ENCODE results near the gene MED9. TPM values are rescaled to one million over a fixed set of nuclear protein-coding genes. Genes with fewer than 3 reads are reported as not detected.
A peak's percentile ranks its signal among the peaks of the same experiment; 100 is the strongest.

The MED9 gene
- total and polyA plus RNA-seq, 12 donors = 8.2 to 41.2 (median 18.4) TPM

DNA sequence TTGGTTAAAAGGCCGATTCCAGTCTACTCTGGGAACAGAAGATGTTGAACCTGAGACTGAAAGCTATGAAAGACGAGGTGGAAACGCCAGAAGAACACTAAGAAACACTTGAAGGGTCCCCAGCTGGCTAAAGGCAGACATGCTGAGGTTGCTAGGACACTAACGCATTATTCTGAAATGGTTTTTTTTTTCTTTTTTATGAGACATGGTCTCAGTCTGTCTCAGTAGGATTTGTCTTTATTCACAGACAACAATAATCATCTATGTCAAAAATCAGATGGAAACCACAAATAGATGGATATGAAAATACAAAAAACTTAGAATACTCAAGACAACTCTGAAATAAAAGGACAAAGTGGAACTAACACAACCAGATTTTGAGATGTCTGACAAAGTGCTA is 54.4 kb downstream of the MED9 start:
- peaks cover 4 to 14% of the 10 kb centered on the region in 2 donors for H3K4me1 ChIP-seq (replicated peaks in 1 of 2)
- H3K27me3 ChIP-seq = no peaks in the 10 kb centered on the region
- H3K4me3 ChIP-seq = no peak overlapping the region
- no peak overlapping the region for H3K27ac ChIP-seq
- intact Hi-C loops (cut with DNase I) = no loop called here
- no peak for TF ChIP-seq POLR2A (IDR thresholded peaks at IDR 0.05)
- TF ChIP-seq, protein P1, sequence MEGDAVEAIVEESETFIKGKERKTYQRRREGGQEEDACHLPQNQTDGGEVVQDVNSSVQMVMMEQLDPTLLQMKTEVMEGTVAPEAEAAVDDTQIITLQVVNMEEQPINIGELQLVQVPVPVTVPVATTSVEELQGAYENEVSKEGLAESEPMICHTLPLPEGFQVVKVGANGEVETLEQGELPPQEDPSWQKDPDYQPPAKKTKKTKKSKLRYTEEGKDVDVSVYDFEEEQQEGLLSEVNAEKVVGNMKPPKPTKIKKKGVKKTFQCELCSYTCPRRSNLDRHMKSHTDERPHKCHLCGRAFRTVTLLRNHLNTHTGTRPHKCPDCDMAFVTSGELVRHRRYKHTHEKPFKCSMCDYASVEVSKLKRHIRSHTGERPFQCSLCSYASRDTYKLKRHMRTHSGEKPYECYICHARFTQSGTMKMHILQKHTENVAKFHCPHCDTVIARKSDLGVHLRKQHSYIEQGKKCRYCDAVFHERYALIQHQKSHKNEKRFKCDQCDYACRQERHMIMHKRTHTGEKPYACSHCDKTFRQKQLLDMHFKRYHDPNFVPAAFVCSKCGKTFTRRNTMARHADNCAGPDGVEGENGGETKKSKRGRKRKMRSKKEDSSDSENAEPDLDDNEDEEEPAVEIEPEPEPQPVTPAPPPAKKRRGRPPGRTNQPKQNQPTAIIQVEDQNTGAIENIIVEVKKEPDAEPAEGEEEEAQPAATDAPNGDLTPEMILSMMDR (IDR thresholded peaks at IDR 0.05) = no peak
- DNase-seq = no peak
- no peaks in the 10 kb centered on the region for H3K9me3 ChIP-seq (replicated peaks in 1 of 3)
- WGBS, 4 donors = 85 to 93% (median 89%) methylated on average over 4 of the region's 4 CpGs
- no peaks in the 10 kb centered on the region for H3K36me3 ChIP-seq (replicated peaks in 1 of 2)

DNA sequence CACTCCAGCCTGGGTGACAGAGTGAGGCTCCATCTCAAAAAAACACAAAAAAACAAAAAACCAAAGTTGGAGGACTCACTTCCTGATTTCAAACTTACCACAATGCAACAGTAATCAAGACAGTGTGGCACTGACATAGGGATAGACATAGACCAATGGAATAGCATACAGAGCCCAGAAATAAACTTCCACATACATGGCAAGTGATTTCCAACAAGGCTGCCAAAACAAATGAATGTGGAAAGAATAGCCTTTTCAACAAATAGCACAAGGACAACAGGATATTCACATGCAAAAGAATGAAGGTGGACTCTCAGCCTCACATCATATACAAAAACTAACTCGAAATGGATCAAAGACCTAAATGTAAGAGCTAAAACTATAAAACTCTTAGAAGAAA is 56.2 kb downstream of the MED9 start:
- H3K4me1 ChIP-seq (replicated peaks in 1 of 2) = peaks cover 0 to 12% of the 10 kb centered on the region in 2 donors
- no peaks in the 10 kb centered on the region for H3K9me3 ChIP-seq (replicated peaks in 1 of 3)
- 88 to 96% (median 89%) methylated on average over 1 of the region's 1 CpG for WGBS, 4 donors
- intact Hi-C loops (cut with DNase I) = no loop called here
- no peaks in the 10 kb centered on the region for H3K36me3 ChIP-seq (replicated peaks in 1 of 2)
- no peak for TF ChIP-seq POLR2A (IDR thresholded peaks at IDR 0.05)
- TF ChIP-seq, protein P1 (IDR thresholded peaks at IDR 0.05) = no peak
- no peak overlapping the region for H3K27ac ChIP-seq
- no peak overlapping the region for H3K4me3 ChIP-seq
- no peak for DNase-seq
- no peaks in the 10 kb centered on the region for H3K27me3 ChIP-seq

DNA sequence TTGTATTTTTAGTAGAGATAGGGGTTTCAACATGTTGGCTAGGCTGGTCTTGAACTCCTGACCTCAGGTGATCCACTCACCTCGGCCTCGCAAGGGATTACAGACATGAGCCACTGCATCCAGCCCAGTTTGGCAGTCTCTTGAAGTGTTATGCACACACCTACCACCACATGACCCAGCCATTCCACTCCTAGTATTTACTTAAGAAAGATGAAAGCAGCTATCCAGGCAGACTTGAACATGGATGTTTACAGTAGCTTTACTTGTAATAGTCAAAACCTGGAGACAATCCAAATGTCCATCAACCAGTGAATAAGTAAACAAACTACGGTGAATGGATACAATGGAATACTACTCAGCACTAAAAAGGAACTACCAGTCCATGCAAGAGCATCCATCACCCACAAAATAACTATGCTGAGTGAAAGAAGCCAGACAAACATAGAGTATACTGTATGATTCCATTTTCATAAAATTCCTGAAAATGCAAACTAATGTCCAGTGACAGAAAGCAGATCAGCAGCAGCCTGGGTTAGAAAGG is 57.2 kb downstream of the MED9 start:
- Histone ChIP-seq H3K4me1 (replicated peaks in 1 of 2) (peaks cover 0 to 13% of the 10 kb centered on the region in 2 donors), H3K4me3 (no peak overlapping the region), H3K27ac (no peak overlapping the region), H3K9me3 (replicated peaks in 1 of 3) (no peaks in the 10 kb centered on the region), H3K36me3 (replicated peaks in 1 of 2) (no peaks in the 10 kb centered on the region), H3K27me3 (no peaks in the 10 kb centered on the region)
- intact Hi-C loops (cut with DNase I) = no loop called here
- WGBS, 4 donors = 94 to 100% (median 96%) methylated on average over 3 of the region's 3 CpGs
- no peak for DNase-seq
- TF ChIP-seq, protein P1 (IDR thresholded peaks at IDR 0.05) = no peak
- no peak for TF ChIP-seq POLR2A (IDR thresholded peaks at IDR 0.05)

DNA sequence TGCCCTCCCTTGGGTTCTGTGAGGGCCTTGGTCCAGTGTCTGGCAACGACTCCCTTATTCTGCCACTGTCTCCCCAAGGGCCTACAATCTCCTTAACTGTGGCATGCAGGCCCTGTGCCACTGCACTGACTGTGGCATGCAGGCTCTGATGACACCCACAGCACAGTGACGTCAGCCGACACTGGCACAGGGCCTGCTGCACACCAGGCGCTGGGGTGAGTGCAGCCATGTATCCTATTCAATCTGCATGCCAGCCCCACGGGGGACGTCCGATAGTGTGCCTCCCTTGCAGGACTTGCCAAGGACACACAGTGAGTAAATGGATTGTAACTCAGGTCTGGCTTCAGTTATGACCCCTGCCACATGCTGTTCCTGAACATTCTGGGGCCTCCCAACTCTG is 59.2 kb downstream of the MED9 start:
- peak; percentile 91 to 95 (median 95) for DNase-seq
- 47 to 60% (median 50%) methylated on average over 1 to 7 of the region's 7 CpGs for WGBS, 4 donors
- H3K27me3 ChIP-seq = no peaks in the 10 kb centered on the region
- intact Hi-C loops (cut with DNase I) = no loop called here
- TF ChIP-seq POLR2A (IDR thresholded peaks at IDR 0.05) = no peak
- peak overlapping the region in 3 of 5 donors; percentile 30 to 81 (median 80) for H3K27ac ChIP-seq
- peaks cover 0 to 21% of the 10 kb centered on the region in 2 donors for H3K4me1 ChIP-seq (replicated peaks in 1 of 2)
- H3K9me3 ChIP-seq (replicated peaks in 1 of 3) = no peaks in the 10 kb centered on the region
- H3K36me3 ChIP-seq (replicated peaks in 1 of 2) = no peaks in the 10 kb centered on the region
- no peak overlapping the region for H3K4me3 ChIP-seq

DNA sequence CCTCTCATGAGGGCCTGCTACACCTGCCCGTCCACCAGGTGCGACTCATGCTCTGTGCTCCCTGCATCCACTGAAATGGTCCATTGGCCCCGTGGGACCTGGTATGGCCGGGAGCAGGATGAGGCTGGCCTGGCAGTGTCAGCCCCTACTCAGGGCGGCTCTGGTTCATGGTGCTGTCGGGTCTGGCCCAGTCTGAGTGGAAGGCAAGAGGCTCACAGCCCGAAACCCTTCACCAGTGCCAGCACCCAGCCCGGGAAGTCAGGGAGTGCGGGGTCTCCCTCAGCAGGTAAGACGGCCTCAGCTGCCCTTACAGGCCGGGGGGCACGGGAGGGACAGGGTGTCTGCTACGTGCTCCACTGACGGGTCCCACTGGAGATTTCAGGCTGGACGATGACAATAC is 59.9 kb downstream of the MED9 start:
- TF ChIP-seq POLR2A (IDR thresholded peaks at IDR 0.05) = no peak
- TF ChIP-seq, protein P1 (IDR thresholded peaks at IDR 0.05) = no peak
- H3K9me3 ChIP-seq (replicated peaks in 1 of 3) = no peaks in the 10 kb centered on the region
- 96 to 97% (median 96%) methylated on average over 5 to 15 of the region's 15 CpGs for WGBS, 4 donors
- no peak for DNase-seq
- no peaks in the 10 kb centered on the region for H3K27me3 ChIP-seq
- peak overlapping the region in 2 of 5 donors; percentile 80 to 81 for H3K27ac ChIP-seq
- intact Hi-C loops (cut with DNase I) = no loop called here
- no peaks in the 10 kb centered on the region for H3K36me3 ChIP-seq (replicated peaks in 1 of 2)
- H3K4me1 ChIP-seq (replicated peaks in 1 of 2) = peaks cover 0 to 21% of the 10 kb centered on the region in 2 donors
- no peak overlapping the region for H3K4me3 ChIP-seq
